Nephron progenitor cell (in vitro differentiated cells): Measurements from ENCODE around the gene ABI3BP.

Experiments used
- DNase-seq: peaks from one replicate; pipeline ENCODE4 v3.0.0; 2021
- H3K27ac Mint-ChIP-seq: 2 replicates; pipeline ENCODE4 v1.8.0; 2021; ENCODE audit warnings: mild to moderate bottlenecking, moderate library complexity, mixed read lengths
- H3K27me3 Mint-ChIP-seq: 2 replicates; pipeline ENCODE4 v1.8.0; 2021; ENCODE audit warnings: mild to moderate bottlenecking, low read depth, mixed read lengths; ENCODE audit not compliant: poor library complexity
- H3K36me3 Mint-ChIP-seq: 2 replicates; pipeline ENCODE4 v1.8.0; 2021; ENCODE audit warnings: low read depth, mixed read lengths
- H3K4me1 Mint-ChIP-seq: 2 replicates; pipeline ENCODE4 v1.8.0; 2021; ENCODE audit warnings: mixed read lengths
- H3K4me3 Mint-ChIP-seq: 2 replicates; pipeline ENCODE4 v1.8.0; 2021; ENCODE audit warnings: mild to moderate bottlenecking, moderate library complexity, mixed read lengths
- H3K9me3 Mint-ChIP-seq: 2 replicates; pipeline ENCODE4 v1.8.0; 2021; ENCODE audit warnings: mild to moderate bottlenecking, moderate library complexity, mixed read lengths
- TF ChIP-seq, protein P1 (sequence below): fragments of 200-600 bp; sonication (generic); IDR thresholded peaks from 2 replicates; pipeline ENCODE4 v1.5.0; 2021; ENCODE audit warnings: antibody characterized with exemption

Gene ABI3BP

GRCh38 chr3:100706365-100706764 is 286.9 kb downstream of the ABI3BP start:
- peaks cover 14% of the 10 kb centered on the region for H3K4me1 Mint-ChIP-seq
- no peak for DNase-seq
- H3K4me3 Mint-ChIP-seq, result no peak overlapping the region

DNA sequence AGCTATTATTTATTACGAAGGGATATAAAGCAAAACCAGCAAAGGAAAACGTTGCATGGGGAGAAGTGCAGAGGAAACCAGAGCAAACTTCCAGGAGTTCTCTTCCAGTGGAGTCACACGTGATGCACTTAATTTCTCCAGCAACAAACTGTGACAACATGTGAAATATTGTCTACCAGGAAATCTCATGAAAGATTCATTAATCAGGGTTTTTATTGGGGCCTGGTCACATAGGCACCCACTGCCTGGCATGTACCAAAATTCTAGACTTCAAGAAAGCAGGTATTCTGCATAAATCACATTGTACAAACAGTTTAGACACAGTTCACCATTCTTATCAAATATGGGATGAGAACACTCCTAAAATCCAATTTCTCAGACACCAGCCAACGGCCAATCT is 289.4 kb downstream of the ABI3BP start:
- H3K9me3 Mint-ChIP-seq, result peaks cover 17% of the 10 kb centered on the region
- TF ChIP-seq, protein P1, sequence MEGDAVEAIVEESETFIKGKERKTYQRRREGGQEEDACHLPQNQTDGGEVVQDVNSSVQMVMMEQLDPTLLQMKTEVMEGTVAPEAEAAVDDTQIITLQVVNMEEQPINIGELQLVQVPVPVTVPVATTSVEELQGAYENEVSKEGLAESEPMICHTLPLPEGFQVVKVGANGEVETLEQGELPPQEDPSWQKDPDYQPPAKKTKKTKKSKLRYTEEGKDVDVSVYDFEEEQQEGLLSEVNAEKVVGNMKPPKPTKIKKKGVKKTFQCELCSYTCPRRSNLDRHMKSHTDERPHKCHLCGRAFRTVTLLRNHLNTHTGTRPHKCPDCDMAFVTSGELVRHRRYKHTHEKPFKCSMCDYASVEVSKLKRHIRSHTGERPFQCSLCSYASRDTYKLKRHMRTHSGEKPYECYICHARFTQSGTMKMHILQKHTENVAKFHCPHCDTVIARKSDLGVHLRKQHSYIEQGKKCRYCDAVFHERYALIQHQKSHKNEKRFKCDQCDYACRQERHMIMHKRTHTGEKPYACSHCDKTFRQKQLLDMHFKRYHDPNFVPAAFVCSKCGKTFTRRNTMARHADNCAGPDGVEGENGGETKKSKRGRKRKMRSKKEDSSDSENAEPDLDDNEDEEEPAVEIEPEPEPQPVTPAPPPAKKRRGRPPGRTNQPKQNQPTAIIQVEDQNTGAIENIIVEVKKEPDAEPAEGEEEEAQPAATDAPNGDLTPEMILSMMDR, result no peak
- no peak for DNase-seq
- H3K4me1 Mint-ChIP-seq, result peaks cover 4% of the 10 kb centered on the region
- no peak overlapping the region for H3K4me3 Mint-ChIP-seq
- peaks cover 71% of the 10 kb centered on the region for H3K27me3 Mint-ChIP-seq
- no peak overlapping the region for H3K27ac Mint-ChIP-seq
- peaks cover 4% of the 10 kb centered on the region for H3K36me3 Mint-ChIP-seq

More at GRCh38 chr3:100706365-100706764, 286.9 kb downstream of the ABI3BP start:
- Mint-ChIP-seq H3K27me3 (peaks cover 58% of the 10 kb centered on the region), H3K27ac (no peak overlapping the region), H3K9me3 (peaks cover 24% of the 10 kb centered on the region), H3K36me3 (peaks cover 17% of the 10 kb centered on the region)
- TF ChIP-seq, protein P1, result no peak

GRCh38 chr3:100702980-100703345 is 290.3 kb downstream of the ABI3BP start:
- TF ChIP-seq, protein P1, result no peak
- H3K9me3 Mint-ChIP-seq, result peaks cover 8% of the 10 kb centered on the region
- H3K4me1 Mint-ChIP-seq, result no peaks in the 10 kb centered on the region
- no peaks in the 10 kb centered on the region for H3K36me3 Mint-ChIP-seq
- no peak overlapping the region for H3K27ac Mint-ChIP-seq
- no peak for DNase-seq
- H3K27me3 Mint-ChIP-seq, result peaks cover 70% of the 10 kb centered on the region
- no peak overlapping the region for H3K4me3 Mint-ChIP-seq

- DNase-seq, result no peak
- Mint-ChIP-seq H3K9me3 (peaks cover 3% of the 10 kb centered on the region), H3K27ac (no peak overlapping the region), H3K4me3 (no peak overlapping the region), H3K27me3 (peaks cover 67% of the 10 kb centered on the region), H3K36me3 (no peaks in the 10 kb centered on the region), H3K4me1 (no peaks in the 10 kb centered on the region)
- TF ChIP-seq, protein P1, result no peak
Measured at GRCh38 chr3:100702082-100702979, 290.9 kb downstream of the ABI3BP start.

GRCh38 chr3:100700708-100701107 is 292.5 kb downstream of the ABI3BP start:
- no peak for DNase-seq
- Mint-ChIP-seq H3K4me3 (no peak overlapping the region), H3K4me1 (no peaks in the 10 kb centered on the region), H3K36me3 (no peaks in the 10 kb centered on the region), H3K27ac (no peak overlapping the region), H3K27me3 (peaks cover 54% of the 10 kb centered on the region), H3K9me3 (peaks cover 3% of the 10 kb centered on the region)
- TF ChIP-seq, protein P1, result no peak
